Measurements from ENCODE around the gene POU3F1. TPM values are rescaled to one million over a fixed set of nuclear protein-coding genes. Genes with fewer than 3 reads are reported as not detected.

The POU3F1 gene
- total RNA-seq, 1 donor from 2014 or later, result 16.5 TPM

DNA sequence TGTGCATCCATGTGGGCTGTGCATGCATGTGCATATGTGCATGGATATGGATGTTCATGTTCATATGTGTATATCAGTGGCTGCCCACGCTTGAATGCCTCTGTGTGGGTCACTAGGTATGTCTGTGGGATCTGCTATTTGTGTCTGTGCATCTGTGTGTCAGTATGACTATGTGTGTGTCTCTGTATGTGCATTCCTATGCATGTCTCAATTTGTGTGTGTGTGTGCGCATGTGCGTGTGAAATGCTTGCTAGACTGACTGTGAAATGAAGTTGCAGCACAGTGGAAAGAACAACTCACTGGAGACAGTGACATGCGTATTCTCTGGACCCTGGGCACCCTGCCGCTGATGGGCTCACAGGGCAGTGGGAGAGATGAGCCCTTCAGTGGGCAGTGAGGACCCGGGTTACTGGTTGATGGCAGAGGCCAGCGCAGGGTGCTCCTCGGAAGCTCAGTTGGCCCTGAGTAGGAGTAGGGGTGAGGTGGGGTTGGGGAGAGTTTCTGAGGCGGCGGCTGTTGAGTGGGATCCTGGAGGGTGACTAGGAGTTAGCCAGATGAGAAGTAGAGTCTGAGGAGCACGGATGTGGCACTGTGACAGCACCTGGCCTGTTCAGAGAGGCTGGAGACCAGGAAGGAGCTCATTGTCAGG lies 43.2 kb upstream of the POU3F1 start:
- H3K27me3 ChIP-seq, result no peaks in the 10 kb centered on the region
- DNase-seq (ENCODE audit: low spot score), result no peak
- no peak overlapping the region for H3K4me3 ChIP-seq
- no peak overlapping the region for H2AFZ ChIP-seq (replicated peaks)
- Mint-ChIP-seq H3K4me3 (no peak overlapping the region), H3K27me3 (ENCODE audit: insufficient read depth, low read depth) (peaks cover 7% of the 10 kb centered on the region), H3K36me3 (no peaks in the 10 kb centered on the region), H3K27ac (no peak overlapping the region), H3K9me3 (no peaks in the 10 kb centered on the region), H3K4me1 (peaks cover 67% of the 10 kb centered on the region)
- no peaks in the 10 kb centered on the region for H3K36me3 ChIP-seq
- H3K4me1 ChIP-seq, result peaks cover 38% of the 10 kb centered on the region
- H3K4me2 ChIP-seq, result no peak overlapping the region
- no peak overlapping the region for H3K27ac ChIP-seq
- TF ChIP-seq EZH2 (IDR thresholded peaks at IDR 0.05), result no peak
- TF ChIP-seq EZH2phosphoT487 (IDR thresholded peaks at IDR 0.05), result no peak
- TF ChIP-seq, protein P1, sequence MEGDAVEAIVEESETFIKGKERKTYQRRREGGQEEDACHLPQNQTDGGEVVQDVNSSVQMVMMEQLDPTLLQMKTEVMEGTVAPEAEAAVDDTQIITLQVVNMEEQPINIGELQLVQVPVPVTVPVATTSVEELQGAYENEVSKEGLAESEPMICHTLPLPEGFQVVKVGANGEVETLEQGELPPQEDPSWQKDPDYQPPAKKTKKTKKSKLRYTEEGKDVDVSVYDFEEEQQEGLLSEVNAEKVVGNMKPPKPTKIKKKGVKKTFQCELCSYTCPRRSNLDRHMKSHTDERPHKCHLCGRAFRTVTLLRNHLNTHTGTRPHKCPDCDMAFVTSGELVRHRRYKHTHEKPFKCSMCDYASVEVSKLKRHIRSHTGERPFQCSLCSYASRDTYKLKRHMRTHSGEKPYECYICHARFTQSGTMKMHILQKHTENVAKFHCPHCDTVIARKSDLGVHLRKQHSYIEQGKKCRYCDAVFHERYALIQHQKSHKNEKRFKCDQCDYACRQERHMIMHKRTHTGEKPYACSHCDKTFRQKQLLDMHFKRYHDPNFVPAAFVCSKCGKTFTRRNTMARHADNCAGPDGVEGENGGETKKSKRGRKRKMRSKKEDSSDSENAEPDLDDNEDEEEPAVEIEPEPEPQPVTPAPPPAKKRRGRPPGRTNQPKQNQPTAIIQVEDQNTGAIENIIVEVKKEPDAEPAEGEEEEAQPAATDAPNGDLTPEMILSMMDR (IDR thresholded peaks at IDR 0.05), result no peak
- H3F3A ChIP-seq (ENCODE audit: low read depth), result peaks cover 27% of the 10 kb centered on the region
- H3K9me3 ChIP-seq (ENCODE audit: low read depth), result no peaks in the 10 kb centered on the region
- H4K20me1 ChIP-seq (ENCODE audit: low read depth), result peaks cover 44% of the 10 kb centered on the region
- no peak overlapping the region for H3K9ac ChIP-seq
- peaks cover 8% of the 10 kb centered on the region for H3K79me2 ChIP-seq (ENCODE audit: low read depth)

DNA sequence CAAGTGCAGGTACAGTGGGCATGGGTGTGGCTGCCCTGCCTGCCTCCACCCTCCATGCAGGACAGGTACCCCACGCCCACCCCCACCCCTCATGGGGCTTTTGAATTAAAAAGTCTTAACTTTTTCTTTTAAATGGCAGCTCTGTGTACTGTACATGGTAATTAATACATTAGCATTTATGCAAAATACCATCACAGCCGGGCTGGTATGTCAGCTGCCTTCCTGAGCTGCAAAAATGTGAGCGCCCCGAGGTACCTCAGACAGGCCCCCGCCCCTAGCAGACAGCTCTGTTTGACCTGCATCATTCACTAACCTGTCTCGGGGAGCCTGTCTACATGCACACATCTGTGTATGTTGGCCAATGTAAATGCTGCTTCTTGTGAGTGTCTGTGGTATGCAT lies 42.2 kb upstream of the POU3F1 start:
- Mint-ChIP-seq H3K27ac (peak overlapping the region; percentile 31), H3K36me3 (no peaks in the 10 kb centered on the region), H3K9me3 (no peaks in the 10 kb centered on the region), H3K27me3 (ENCODE audit: insufficient read depth, low read depth) (peaks cover 4% of the 10 kb centered on the region), H3K4me3 (no peak overlapping the region), H3K4me1 (peaks cover 67% of the 10 kb centered on the region)
- Histone ChIP-seq H3K27ac (no peak overlapping the region), H3K36me3 (no peaks in the 10 kb centered on the region), H3K27me3 (no peaks in the 10 kb centered on the region), H3K4me1 (peaks cover 40% of the 10 kb centered on the region), H3F3A (ENCODE audit: low read depth) (peaks cover 27% of the 10 kb centered on the region), H2AFZ (replicated peaks) (no peak overlapping the region), H3K9ac (no peak overlapping the region), H3K9me3 (ENCODE audit: low read depth) (no peaks in the 10 kb centered on the region), H3K4me2 (peak overlapping the region; percentile 11), H4K20me1 (ENCODE audit: low read depth) (peaks cover 55% of the 10 kb centered on the region), H3K4me3 (no peak overlapping the region), H3K79me2 (ENCODE audit: low read depth) (peaks cover 8% of the 10 kb centered on the region)
- DNase-seq (ENCODE audit: low spot score), result no peak
- TF ChIP-seq EZH2phosphoT487 (IDR thresholded peaks at IDR 0.05) (no peak), EZH2 (IDR thresholded peaks at IDR 0.05) (no peak)
- TF ChIP-seq, protein P1 (IDR thresholded peaks at IDR 0.05), result no peak

DNA sequence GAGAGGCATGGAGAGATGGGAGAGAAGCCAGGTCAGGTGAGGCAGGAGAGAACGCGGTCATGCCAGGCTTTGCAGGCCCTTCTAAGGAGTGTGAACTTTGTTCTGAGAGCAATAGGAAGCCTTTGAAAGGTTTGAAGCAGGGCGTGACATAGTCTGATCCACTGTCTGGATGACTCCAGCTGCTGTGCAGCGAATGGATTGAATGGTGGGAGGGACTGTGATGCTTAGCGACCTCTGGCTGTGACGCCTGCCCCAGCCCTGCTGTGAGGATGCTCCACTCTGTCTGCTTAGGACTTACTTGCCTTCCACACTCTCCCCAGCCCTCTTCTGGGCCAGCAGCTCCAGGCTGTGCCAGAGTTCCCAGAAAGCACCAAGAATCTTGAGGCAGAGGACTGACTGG lies 41.8 kb upstream of the POU3F1 start:
- Histone ChIP-seq H3K4me1 (peaks cover 44% of the 10 kb centered on the region), H2AFZ (replicated peaks) (no peak overlapping the region), H3K4me3 (no peak overlapping the region), H3K79me2 (ENCODE audit: low read depth) (peaks cover 8% of the 10 kb centered on the region), H3K36me3 (no peaks in the 10 kb centered on the region), H3K9ac (no peak overlapping the region), H3K27ac (no peak overlapping the region), H3F3A (ENCODE audit: low read depth) (peaks cover 31% of the 10 kb centered on the region), H3K27me3 (no peaks in the 10 kb centered on the region), H3K9me3 (ENCODE audit: low read depth) (no peaks in the 10 kb centered on the region), H4K20me1 (ENCODE audit: low read depth) (peaks cover 59% of the 10 kb centered on the region), H3K4me2 (peak overlapping the region; percentile 11)
- H3K27me3 Mint-ChIP-seq (ENCODE audit: insufficient read depth, low read depth), result peaks cover 4% of the 10 kb centered on the region
- peak; percentile 57 for DNase-seq (ENCODE audit: low spot score)
- no peaks in the 10 kb centered on the region for H3K9me3 Mint-ChIP-seq
- H3K4me1 Mint-ChIP-seq, result peaks cover 67% of the 10 kb centered on the region
- H3K27ac Mint-ChIP-seq, result peak overlapping the region; percentile 26
- no peaks in the 10 kb centered on the region for H3K36me3 Mint-ChIP-seq
- TF ChIP-seq, protein P1 (IDR thresholded peaks at IDR 0.05), result no peak
- TF ChIP-seq EZH2phosphoT487 (IDR thresholded peaks at IDR 0.05), result no peak
- no peak overlapping the region for H3K4me3 Mint-ChIP-seq

All from neural progenitor cell (in vitro differentiated cells).